ENCODE measurements around the gene GSG1. TPM values are rescaled to one million over a fixed set of nuclear protein-coding genes. Genes with fewer than 3 reads are reported as not detected.

Gene GSG1
- total and polyA plus RNA-seq, 11 donors: not detected

DNA sequence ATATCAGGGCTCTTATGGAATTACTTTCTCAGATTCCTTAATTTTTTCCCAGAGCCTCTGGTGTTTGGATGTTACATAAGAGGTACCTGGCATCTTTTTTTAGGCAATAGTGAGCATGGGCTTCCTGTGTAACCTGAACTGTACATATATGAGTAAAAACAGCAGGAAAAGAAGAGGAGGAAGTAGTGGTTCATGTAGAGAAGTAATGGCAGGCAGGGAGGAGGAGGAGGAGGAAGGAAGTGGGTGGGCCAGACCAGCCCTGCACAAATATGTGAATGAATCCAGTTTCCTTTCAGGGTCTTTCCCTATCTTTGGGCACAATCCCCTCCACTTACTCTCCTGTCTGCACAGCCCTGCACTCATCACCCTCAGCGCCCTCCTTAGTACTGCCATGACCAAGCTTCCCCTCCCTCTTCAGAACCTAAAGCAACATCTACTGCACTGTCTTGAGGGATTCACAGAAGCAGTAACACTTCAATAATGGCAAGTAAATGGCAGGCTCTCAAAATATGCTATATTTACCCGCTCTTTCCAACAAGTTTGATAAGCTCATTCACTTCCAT, 40.9 kb upstream of the GSG1 start:
- peaks cover 0 to 36% (median 11%) of the 10 kb centered on the region in 12 donors for H3K4me1 ChIP-seq
- no peaks in the 10 kb centered on the region for H3K36me3 ChIP-seq
- intact Hi-C loops (cut with DNase I): no loop called here
- WGBS, 4 donors: 80 to 90% (median 88%) methylated on average over 2 of the region's 2 CpGs
- DNase-seq (no peak), ATAC-seq (no peak)
- H3K27me3 ChIP-seq: no peaks in the 10 kb centered on the region
- H3K9me3 ChIP-seq: no peaks in the 10 kb centered on the region
- no peak overlapping the region for H3K4me3 ChIP-seq
- H3K27ac ChIP-seq: peak overlapping the region in 1 of 12 donors; percentile 32
- TF ChIP-seq, protein P1, sequence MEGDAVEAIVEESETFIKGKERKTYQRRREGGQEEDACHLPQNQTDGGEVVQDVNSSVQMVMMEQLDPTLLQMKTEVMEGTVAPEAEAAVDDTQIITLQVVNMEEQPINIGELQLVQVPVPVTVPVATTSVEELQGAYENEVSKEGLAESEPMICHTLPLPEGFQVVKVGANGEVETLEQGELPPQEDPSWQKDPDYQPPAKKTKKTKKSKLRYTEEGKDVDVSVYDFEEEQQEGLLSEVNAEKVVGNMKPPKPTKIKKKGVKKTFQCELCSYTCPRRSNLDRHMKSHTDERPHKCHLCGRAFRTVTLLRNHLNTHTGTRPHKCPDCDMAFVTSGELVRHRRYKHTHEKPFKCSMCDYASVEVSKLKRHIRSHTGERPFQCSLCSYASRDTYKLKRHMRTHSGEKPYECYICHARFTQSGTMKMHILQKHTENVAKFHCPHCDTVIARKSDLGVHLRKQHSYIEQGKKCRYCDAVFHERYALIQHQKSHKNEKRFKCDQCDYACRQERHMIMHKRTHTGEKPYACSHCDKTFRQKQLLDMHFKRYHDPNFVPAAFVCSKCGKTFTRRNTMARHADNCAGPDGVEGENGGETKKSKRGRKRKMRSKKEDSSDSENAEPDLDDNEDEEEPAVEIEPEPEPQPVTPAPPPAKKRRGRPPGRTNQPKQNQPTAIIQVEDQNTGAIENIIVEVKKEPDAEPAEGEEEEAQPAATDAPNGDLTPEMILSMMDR (IDR thresholded peaks at IDR 0.05): no peak
- TF ChIP-seq POLR2A (IDR thresholded peaks at IDR 0.05): no peak

DNA sequence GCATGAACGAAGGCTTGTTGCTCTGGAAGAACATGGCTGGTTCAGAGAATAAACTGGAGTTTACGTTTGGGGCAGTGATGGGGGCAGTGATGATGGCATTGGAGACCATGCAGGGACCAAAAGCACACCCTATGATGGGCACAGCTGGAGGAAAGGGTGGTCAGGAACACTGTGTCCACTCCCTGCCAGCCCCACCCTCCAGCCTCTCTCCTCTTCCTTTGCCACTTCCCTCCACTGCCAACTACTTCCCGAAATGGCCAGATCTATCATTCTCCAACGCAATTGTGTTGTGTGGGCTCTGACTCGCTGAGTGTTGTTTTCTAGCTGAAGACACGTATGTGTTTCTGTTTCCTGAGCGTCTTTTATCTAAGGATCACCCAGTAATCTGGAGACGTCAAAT, 39.3 kb upstream of the GSG1 start:
- H3K4me3 ChIP-seq: no peak overlapping the region
- no peaks in the 10 kb centered on the region for H3K36me3 ChIP-seq
- intact Hi-C loops (cut with DNase I): no loop called here
- peak in 1 of 5 donors; percentile 39 for DNase-seq
- H3K27me3 ChIP-seq: no peaks in the 10 kb centered on the region
- peaks cover 0 to 36% (median 5%) of the 10 kb centered on the region in 12 donors for H3K4me1 ChIP-seq
- ATAC-seq: peak in 3 of 4 donors; percentile 45 to 61 (median 57)
- peak overlapping the region in 1 of 12 donors; percentile 18 for H3K27ac ChIP-seq
- TF ChIP-seq POLR2A (IDR thresholded peaks at IDR 0.05): no peak
- TF ChIP-seq, protein P1 (IDR thresholded peaks at IDR 0.05): no peak
- no peaks in the 10 kb centered on the region for H3K9me3 ChIP-seq
- WGBS, 4 donors: 84 to 95% (median 93%) methylated on average over 8 of the region's 8 CpGs

DNA sequence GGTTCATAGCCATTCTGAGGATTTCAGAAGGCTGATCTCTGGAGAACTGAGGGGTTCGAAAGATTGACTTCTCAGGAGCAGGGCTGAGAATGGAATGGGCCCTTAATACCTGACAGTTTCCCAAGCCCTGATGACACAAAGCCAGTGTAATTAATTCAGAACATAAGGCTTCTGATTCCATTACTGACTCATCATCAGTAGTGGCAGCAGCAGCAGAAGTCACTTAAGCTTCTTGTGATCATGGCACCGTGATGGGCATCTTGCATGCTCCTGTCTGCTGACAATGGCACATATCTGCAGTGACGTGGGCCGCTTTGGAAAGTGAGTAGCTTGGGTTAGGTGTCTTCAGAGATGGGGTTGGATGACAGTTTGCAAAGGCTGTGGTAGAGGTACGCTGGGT, 38.2 kb upstream of the GSG1 start:
- no peaks in the 10 kb centered on the region for H3K36me3 ChIP-seq
- DNase-seq: no peak
- ATAC-seq: no peak
- intact Hi-C loops (cut with DNase I): no loop called here
- H3K4me1 ChIP-seq: peaks cover 0 to 33% (median 5%) of the 10 kb centered on the region in 12 donors
- no peak overlapping the region for H3K4me3 ChIP-seq
- whole genome bisulfite sequencing, 4 donors: 85 to 97% (median 96%) methylated on average over 5 of the region's 5 CpGs
- H3K27ac ChIP-seq: no peak overlapping the region
- no peak for TF ChIP-seq POLR2A (IDR thresholded peaks at IDR 0.05)
- TF ChIP-seq, protein P1 (IDR thresholded peaks at IDR 0.05): no peak
- H3K9me3 ChIP-seq: no peaks in the 10 kb centered on the region
- no peaks in the 10 kb centered on the region for H3K27me3 ChIP-seq

DNA sequence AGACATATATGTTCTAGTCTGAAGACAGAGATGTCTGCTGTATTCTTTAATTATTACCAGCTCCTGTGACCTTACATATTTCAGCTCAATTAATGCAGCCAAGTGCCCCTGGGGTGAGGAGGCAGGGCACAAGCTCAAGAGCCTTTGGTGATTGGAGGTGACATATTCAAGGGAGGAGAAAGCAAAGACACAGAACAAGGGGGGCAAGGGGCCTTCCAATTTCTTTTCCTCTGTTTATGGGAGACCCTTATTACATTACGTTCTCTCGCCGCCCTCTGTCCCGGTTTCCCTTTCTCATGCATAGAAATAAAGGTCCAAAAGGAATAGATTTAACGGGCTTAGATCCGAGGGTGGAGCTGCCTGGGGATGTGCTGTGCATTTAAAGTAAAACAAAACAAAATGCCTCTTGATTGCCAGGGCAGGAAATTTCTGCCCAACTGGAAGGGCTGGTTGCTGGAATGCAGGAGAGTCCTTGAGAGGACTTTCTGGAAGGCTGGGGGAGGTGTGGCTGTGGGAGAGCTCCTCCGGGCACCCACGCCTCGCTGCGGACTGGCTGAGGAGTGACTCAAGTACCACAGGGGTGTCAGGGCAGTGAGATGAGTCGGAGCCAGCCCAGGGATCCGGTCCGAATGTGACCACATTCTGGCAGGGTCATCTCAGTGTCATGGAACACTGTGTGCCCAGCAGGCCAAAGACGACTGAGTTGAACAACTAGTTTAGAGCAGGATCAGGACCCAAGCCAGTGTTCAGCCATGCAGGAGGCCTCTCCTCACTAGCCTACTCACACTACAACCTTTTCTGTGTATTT, 32.1 kb upstream of the GSG1 start:
- no peaks in the 10 kb centered on the region for H3K4me1 ChIP-seq
- H3K27me3 ChIP-seq: no peaks in the 10 kb centered on the region
- TF ChIP-seq POLR2A (IDR thresholded peaks at IDR 0.05): no peak
- TF ChIP-seq, protein P1 (IDR thresholded peaks at IDR 0.05): no peak
- intact Hi-C loops (cut with DNase I): no loop called here
- H3K27ac ChIP-seq: no peak overlapping the region
- DNase-seq: peak in 1 of 5 donors; percentile 37
- no peaks in the 10 kb centered on the region for H3K36me3 ChIP-seq
- no peak overlapping the region for H3K4me3 ChIP-seq
- peak in 2 of 4 donors; percentile 24 to 50 for ATAC-seq
- WGBS, 4 donors: 70 to 77% (median 75%) methylated on average over 12 to 14 of the region's 14 CpGs
- H3K9me3 ChIP-seq: no peaks in the 10 kb centered on the region

Measured in heart left ventricle (tissue), 16 donors.